HCT116 (cell line): ENCODE results near the gene LRRC15. TPM values are rescaled to one million over a fixed set of nuclear protein-coding genes. Genes with fewer than 3 reads are reported as not detected.

ENCODE experiments used
- ATAC-seq: fragments of 200-7000 bp; cut with Tn5 transposase; 2 replicates; pipeline ENCODE4 v1.9.1; 2020; ENCODE audit warnings: mild to moderate bottlenecking, moderate library complexity
- BruUV-seq: library from RNA; stranded (reverse); fragments of 400-500 nt; replicated peaks from 2 replicates; lab custom pipeline; 2021; lab: Mats Ljungman, UMichigan
- CTCF ChIA-PET: fragments of 300-600 bp; sonication (Branson Sonifier 250); formaldehyde crosslinking; loops from one replicate; lab custom pipeline; 2021; ENCODE audit warnings: antibody characterized with exemption; lab: Charles Lee
- POLR2A ChIA-PET: fragments of 300-600, 350-600 bp; sonication (Branson Sonifier 250); formaldehyde crosslinking; loops from one replicate; lab custom pipeline; 2021; ENCODE audit warnings: antibody characterized with exemption; lab: Charles Lee
- RAD21 ChIA-PET, 2 experiments: fragments of 300-600 bp; sonication (Branson Sonifier 250); formaldehyde crosslinking; loops; one replicate each; lab custom pipeline; 2023; ENCODE audit warnings: low total read pairs in 2 of 2; ENCODE audit not compliant: uncharacterized antibody in 2 of 2, unreplicated experiment in 2 of 2, low non-redundant PET in 1 of 2; lab: Charles Lee
- DNase-seq: peaks from one replicate; pipeline ENCODE4 v3.0.0-alpha.2; 2010; ENCODE audit warnings: low read depth, low spot score
- H2AFZ ChIP-seq: fragments of 200-600 bp; shearing (Covaris generic), sonication (generic); 2 replicates; pipeline ENCODE4 v1.6.1; 2017; ENCODE audit warnings: low read depth, mixed run types, mixed read lengths, antibody characterized with exemption, low read length; ENCODE audit not compliant: poor library complexity, severe bottlenecking
- H3K27ac ChIP-seq: 2 replicates; pipeline ENCODE4 v1.5.1; 2012; ENCODE audit warnings: low read depth, low read length
- H3K27me3 ChIP-seq: fragments of 200-600 bp; sonication (generic); 2 replicates; pipeline ENCODE4 v1.6.1; 2016; ENCODE audit warnings: mixed run types, low read length, mixed read lengths; ENCODE audit not compliant: insufficient read depth
- H3K36me3 ChIP-seq, 2 experiments: fragments of 200-500 bp in 1 of 2; fragments of 200-600 bp in 1 of 2; sonication (Bioruptor generic) in 1 of 2; sonication (generic) in 1 of 2; 2 replicates each; pipeline versions ENCODE4 v1.5.1 to v1.6.1; 2014 to 2016; ENCODE audit warnings: low read length in 2 of 2, inconsistent platforms in 1 of 2, mixed read lengths in 1 of 2, mixed run types in 1 of 2; ENCODE audit not compliant: insufficient read depth in 2 of 2, control insufficient read depth in 1 of 2
- H3K4me1 ChIP-seq, 2 experiments: fragments of 200-600 bp in 1 of 2; sonication (generic) in 1 of 2; 2 replicates each; pipeline versions ENCODE4 v1.5.1 to v1.6.1; 2012 to 2017; ENCODE audit warnings: low read length in 2 of 2, inconsistent platforms in 1 of 2, mild to moderate bottlenecking in 1 of 2, mixed read lengths in 1 of 2, mixed run types in 1 of 2, moderate library complexity in 1 of 2; ENCODE audit not compliant: insufficient read depth in 2 of 2, control insufficient read depth in 1 of 2
- H3K4me2 ChIP-seq: fragments of 200-600 bp; sonication (generic); 2 replicates; pipeline ENCODE4 v1.6.1; 2017; ENCODE audit warnings: mixed run types, low read length, mixed read lengths
- H3K4me3 ChIP-seq, 2 experiments: fragments of 200-600 bp in 1 of 2; sonication (generic) in 1 of 2; replicated peaks in 1 of 2; 2 replicates each; pipeline ENCODE4 v1.5.1; 2011 to 2016; ENCODE audit warnings: low read length in 2 of 2, control low read depth in 1 of 2, low read depth in 1 of 2, mild to moderate bottlenecking in 1 of 2, mixed read lengths in 1 of 2, mixed run types in 1 of 2
- H3K79me2 ChIP-seq: fragments of 200-600 bp; sonication (generic); 2 replicates; pipeline ENCODE4 v1.6.1; 2017; ENCODE audit warnings: mild to moderate bottlenecking, mixed run types, low read length, moderate library complexity, mixed read lengths; ENCODE audit not compliant: insufficient read depth
- H3K9ac ChIP-seq: fragments of 200-600 bp; sonication (generic); 2 replicates; pipeline ENCODE4 v1.6.1; 2016; ENCODE audit warnings: low read length, mixed read lengths
- H3K9me2 ChIP-seq: fragments of 200-600 bp; sonication (generic), shearing (Covaris generic); 2 replicates; pipeline ENCODE4 v1.6.1; 2017; ENCODE audit warnings: mixed run types, mild to moderate bottlenecking, moderate library complexity; ENCODE audit not compliant: insufficient read depth
- H3K9me3 ChIP-seq, 2 experiments: fragments of 200-500 bp in 1 of 2; fragments of 200-600 bp in 1 of 2; sonication (Bioruptor generic) in 1 of 2; sonication (generic) in 1 of 2; 2 replicates each; pipeline ENCODE4 v1.6.1; 2014 to 2017; ENCODE audit warnings: low read length in 2 of 2, mixed read lengths in 2 of 2, inconsistent platforms in 1 of 2, low read depth in 1 of 2, mild to moderate bottlenecking in 1 of 2, mixed run types in 1 of 2, moderate library complexity in 1 of 2; ENCODE audit not compliant: control insufficient read depth in 1 of 2, insufficient read depth in 1 of 2
- H4K20me1 ChIP-seq: fragments of 200-600 bp; sonication (generic), shearing (Covaris generic); 2 replicates; pipeline ENCODE4 v1.6.1; 2017; ENCODE audit warnings: mixed run types, mild to moderate bottlenecking, moderate library complexity; ENCODE audit not compliant: insufficient read depth
- ATF3 ChIP-seq: IDR thresholded peaks from 2 replicates; pipeline ENCODE4 v1.6.1; 2012
- CBX3 ChIP-seq: IDR thresholded peaks from 2 replicates; pipeline ENCODE4 v1.6.1; 2012; ENCODE audit warnings: low read depth
- CTCF ChIP-seq, 3 experiments: fragments of 200-600 bp in 1 of 3; sonication (generic) in 1 of 3; IDR thresholded peaks in 2 of 3; conservative IDR thresholded peaks in 1 of 3; 2 replicates each; pipeline ENCODE4 v1.5.1; 2012 to 2017; ENCODE audit warnings: low read depth in 2 of 3, low read length in 2 of 3, antibody characterized with exemption in 1 of 3, borderline replicate concordance in 1 of 3, control low read depth in 1 of 3, mild to moderate bottlenecking in 1 of 3, mixed read lengths in 1 of 3, mixed run types in 1 of 3, moderate library complexity in 1 of 3; ENCODE audit not compliant: insufficient read depth in 1 of 3
- EZH2 ChIP-seq: fragments of 200-600 bp; sonication (generic); IDR thresholded peaks from 2 replicates; pipeline ENCODE4 v1.6.1; 2017; ENCODE audit warnings: antibody characterized with exemption, mixed run types
- JUND ChIP-seq: IDR thresholded peaks from 2 replicates; pipeline ENCODE4 v1.6.1; 2012
- RAD21 ChIP-seq: IDR thresholded peaks from 2 replicates; pipeline ENCODE4 v1.6.1; 2012; ENCODE audit warnings: low read depth, mild to moderate bottlenecking
- SP1 ChIP-seq: IDR thresholded peaks from 2 replicates; pipeline ENCODE4 v1.6.1; 2012; ENCODE audit warnings: low read depth
- TCF7L2 ChIP-seq: IDR thresholded peaks from 2 replicates; pipeline ENCODE4 v1.7.0; 2011; ENCODE audit warnings: borderline replicate concordance, inconsistent platforms; ENCODE audit not compliant: insufficient read depth, insufficient read length; ENCODE audit errors: extremely low read depth
- YY1 ChIP-seq: IDR thresholded peaks from 2 replicates; pipeline ENCODE4 v1.6.1; 2011; ENCODE audit warnings: low read length, low read depth, moderate library complexity, mild to moderate bottlenecking; ENCODE audit not compliant: insufficient replicate concordance; ENCODE audit errors: extremely low read depth
- ZFX ChIP-seq: fragments of 450-650 bp; IDR thresholded peaks from 2 replicates; pipeline ENCODE4 v1.6.1; 2017
- ZNF274 ChIP-seq: fragments of 200-500 bp; sonication (Bioruptor generic); IDR thresholded peaks from 2 replicates; pipeline ENCODE4 v1.6.1; 2014; ENCODE audit warnings: mild to moderate bottlenecking, low read depth, low read length, inconsistent platforms
- intact Hi-C: fragments of 100-400 bp; cut with micrococcal nuclease; formaldehyde crosslinking; loops from 2 replicates; pipeline ENCODE4 v1.10.0; 2022
- total RNA-seq: library from RNA; stranded (reverse); gene quantifications from one replicate; pipeline ENCODE4 v1.2.1, GENCODE V29; 2021; ENCODE audit not compliant: unreplicated experiment

The LRRC15 gene
- total RNA-seq, 1 experiment from 2014 or later, result not detected

DNA sequence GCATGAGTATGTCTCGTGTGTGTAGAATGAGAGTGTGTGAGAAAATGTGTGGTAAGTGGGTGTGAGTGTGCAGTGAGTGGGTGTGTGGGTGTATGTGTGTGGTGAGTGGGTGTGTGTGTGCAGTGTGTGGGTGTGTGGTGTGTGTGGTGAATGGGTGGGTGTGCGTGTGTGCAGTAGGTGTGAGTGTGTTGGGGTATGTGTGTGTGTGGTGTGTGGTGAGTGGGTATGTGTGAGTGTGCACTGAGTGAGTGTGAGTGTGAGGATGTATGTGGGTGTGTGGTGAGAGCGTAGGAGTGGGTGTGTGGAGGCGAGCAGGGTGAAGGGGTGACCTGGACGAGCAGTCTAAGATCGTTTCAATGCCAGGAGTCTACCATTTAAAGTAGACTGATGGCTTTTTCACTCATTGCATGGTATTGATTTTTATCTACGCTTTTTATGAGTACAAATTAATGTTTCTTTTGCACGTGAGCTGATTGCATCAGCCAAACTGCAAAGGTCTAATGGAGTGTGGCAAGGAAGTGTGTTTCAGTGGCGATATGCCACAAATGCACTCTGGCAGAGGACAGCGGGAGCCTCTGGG, 16.8 kb downstream of the LRRC15 start:
- no peak overlapping the region for H3K4me2 ChIP-seq
- no peak overlapping the region for H3K4me3 ChIP-seq
- H2AFZ ChIP-seq, result no peak overlapping the region
- H3K4me1 ChIP-seq, result peaks cover 8 to 14% of the 10 kb centered on the region in 2 experiments
- H3K9me2 ChIP-seq, result no peaks in the 10 kb centered on the region
- POLR2A ChIA-PET, result no interaction called here
- no peak overlapping the region for H3K9ac ChIP-seq
- TF ChIP-seq ATF3 (no peak), ZFX (no peak), ZNF274 (no peak), SP1 (no peak), CBX3 (no peak)
- H4K20me1 ChIP-seq, result no peaks in the 10 kb centered on the region
- RAD21 ChIA-PET, result no interaction called here
- CTCF ChIA-PET, result no interaction called here
- no peaks in the 10 kb centered on the region for H3K79me2 ChIP-seq
- intact Hi-C loops, result no loop called here
- peaks cover 4% of the 10 kb centered on the region; the same call in 1 of the 2 replicates for H3K27me3 ChIP-seq
- no peaks in the 10 kb centered on the region for H3K36me3 ChIP-seq
- no peak overlapping the region for H3K27ac ChIP-seq
- no TSS peak for BruUV-seq
- no peak for DNase-seq
- ATAC-seq, result no peak
- no peaks in the 10 kb centered on the region for H3K9me3 ChIP-seq

GRCh38 chr3:194351952-194352536, 17.5 kb downstream of the LRRC15 start:
- H3K4me1 ChIP-seq, result peaks cover 8 to 14% of the 10 kb centered on the region in 2 experiments
- H3K79me2 ChIP-seq, result no peaks in the 10 kb centered on the region
- H3K9me2 ChIP-seq, result no peaks in the 10 kb centered on the region
- intact Hi-C loops, result no loop called here
- no peak overlapping the region for H3K27ac ChIP-seq
- ATAC-seq (no peak), DNase-seq (no peak)
- BruUV-seq, result no TSS peak
- H3K4me2 ChIP-seq, result no peak overlapping the region
- H3K36me3 ChIP-seq, result no peaks in the 10 kb centered on the region
- ChIA-PET CTCF (no interaction called here), POLR2A (no interaction called here), RAD21 (no interaction called here)
- no peak overlapping the region for H3K9ac ChIP-seq
- no peaks in the 10 kb centered on the region for H4K20me1 ChIP-seq
- no peak overlapping the region for H2AFZ ChIP-seq
- no peaks in the 10 kb centered on the region for H3K9me3 ChIP-seq
- no peaks in the 10 kb centered on the region for H3K27me3 ChIP-seq
- H3K4me3 ChIP-seq, result no peak overlapping the region
- no peak for TF ChIP-seq JUND
- no peak for TF ChIP-seq TCF7L2
- TF ChIP-seq YY1, result no peak
- TF ChIP-seq EZH2, result no peak
- TF ChIP-seq RAD21, result no peak
- no peak for TF ChIP-seq CTCF (IDR thresholded peaks at IDR 0.05 in 2 of 3, conservative IDR thresholded peaks at IDR 0.05 in 1 of 3; ENCODE audit: borderline replicate concordance in 1 of 3, insufficient read depth in 1 of 3, low read depth in 2 of 3, low read length in 2 of 3)
